HEK293 (cell line): Measurements from ENCODE around the gene B3GAT1.

ENCODE experiments used
- SP2 ChIP-seq: fragments of 450-650 bp; formaldehyde crosslinking; IDR thresholded peaks from 2 replicates; pipeline ENCODE4 v1.5.1; 2016; ENCODE audit warnings: missing biosample characterization, missing genetic modification characterization
- ZIC2 ChIP-seq: fragments of 450-650 bp; formaldehyde crosslinking; IDR thresholded peaks from 2 replicates; pipeline ENCODE4 v1.5.1; 2016; ENCODE audit warnings: missing biosample characterization, missing genetic modification characterization
- ZNF248 ChIP-seq: fragments of 450-650 bp; formaldehyde crosslinking; IDR thresholded peaks from 2 replicates; pipeline ENCODE4 v1.5.1; 2017; ENCODE audit warnings: missing biosample characterization, missing genetic modification characterization
- ZNF292 ChIP-seq: fragments of 450-650 bp; formaldehyde crosslinking; IDR thresholded peaks from 2 replicates; pipeline ENCODE4 v1.5.1; 2016; ENCODE audit warnings: low read depth, missing biosample characterization, missing genetic modification characterization, borderline replicate concordance
- ZNF473 ChIP-seq: fragments of 450-650 bp; formaldehyde crosslinking; IDR thresholded peaks from 2 replicates; pipeline ENCODE4 v1.5.1; 2017; ENCODE audit warnings: missing biosample characterization, missing genetic modification characterization
- ZNF555 ChIP-seq: fragments of 450-650 bp; formaldehyde crosslinking; conservative IDR thresholded peaks from 2 replicates; pipeline ENCODE4 v1.5.1; 2017; ENCODE audit warnings: missing biosample characterization, mild to moderate bottlenecking, missing genetic modification characterization, inconsistent platforms
- ZNF610 ChIP-seq: fragments of 450-650 bp; formaldehyde crosslinking; IDR thresholded peaks from 2 replicates; pipeline ENCODE4 v1.5.1; 2016; ENCODE audit warnings: missing biosample characterization, missing genetic modification characterization, borderline replicate concordance
- ZNF658 ChIP-seq: fragments of 450-650 bp; formaldehyde crosslinking; IDR thresholded peaks from 2 replicates; pipeline ENCODE4; 2016; ENCODE audit warnings: missing biosample characterization, missing genetic modification characterization
- TF ChIP-seq, protein P1 (sequence below): fragments of 450-650 bp; formaldehyde crosslinking; IDR thresholded peaks from 2 replicates; pipeline ENCODE4 v1.5.1; 2016; ENCODE audit warnings: missing biosample characterization, missing genetic modification characterization
- TF ChIP-seq, protein P2 (sequence below): fragments of 450-650 bp; formaldehyde crosslinking; IDR thresholded peaks from 2 replicates; pipeline ENCODE4 v1.5.1; 2016; ENCODE audit warnings: missing biosample characterization, missing genetic modification characterization
- TF ChIP-seq, protein P3 (sequence below): fragments of 450-650 bp; formaldehyde crosslinking; IDR thresholded peaks from 2 replicates; pipeline ENCODE4 v1.5.1; 2016; ENCODE audit warnings: missing biosample characterization, missing genetic modification characterization
- TF ChIP-seq, protein P4 (sequence below): fragments of 450-650 bp; IDR thresholded peaks from 2 replicates; pipeline ENCODE4 v1.5.1; 2018; ENCODE audit warnings: missing biosample characterization, missing genetic modification characterization
- TF ChIP-seq, protein P5 (sequence below): fragments of 450-650 bp; formaldehyde crosslinking; IDR thresholded peaks from 2 replicates; pipeline ENCODE4 v1.5.1; 2016; ENCODE audit warnings: missing biosample characterization, missing genetic modification characterization

DNA sequence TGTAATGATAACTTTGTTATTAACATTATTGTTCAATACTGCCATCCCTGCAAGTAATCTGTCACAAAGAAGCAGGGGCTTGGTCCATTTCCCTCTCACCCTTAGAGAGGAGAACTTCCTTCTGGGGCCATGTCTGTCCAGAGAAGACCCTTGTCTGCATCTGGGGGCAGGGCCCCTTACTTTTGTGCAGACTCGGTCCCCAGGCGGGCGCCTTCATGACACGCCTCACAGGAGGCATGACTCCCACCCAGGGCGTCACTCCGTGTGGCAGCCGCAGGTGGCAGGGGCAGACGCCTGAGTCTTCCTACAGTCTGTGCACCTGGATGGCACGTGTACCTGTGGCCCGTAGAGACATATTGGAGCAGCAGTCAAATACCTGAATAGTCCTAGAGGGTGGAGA, 21.8 kb upstream of the B3GAT1 start:
- TF ChIP-seq, protein P1, sequence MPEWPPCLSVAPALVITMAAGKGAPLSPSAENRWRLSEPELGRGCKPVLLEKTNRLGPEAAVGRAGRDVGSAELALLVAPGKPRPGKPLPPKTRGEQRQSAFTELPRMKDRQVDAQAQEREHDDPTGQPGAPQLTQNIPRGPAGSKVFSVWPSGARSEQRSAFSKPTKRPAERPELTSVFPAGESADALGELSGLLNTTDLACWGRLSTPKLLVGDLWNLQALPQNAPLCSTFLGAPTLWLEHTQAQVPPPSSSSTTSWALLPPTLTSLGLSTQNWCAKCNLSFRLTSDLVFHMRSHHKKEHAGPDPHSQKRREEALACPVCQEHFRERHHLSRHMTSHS (tag by site-specific recombination) = no peak
- TF ChIP-seq, protein P2, sequence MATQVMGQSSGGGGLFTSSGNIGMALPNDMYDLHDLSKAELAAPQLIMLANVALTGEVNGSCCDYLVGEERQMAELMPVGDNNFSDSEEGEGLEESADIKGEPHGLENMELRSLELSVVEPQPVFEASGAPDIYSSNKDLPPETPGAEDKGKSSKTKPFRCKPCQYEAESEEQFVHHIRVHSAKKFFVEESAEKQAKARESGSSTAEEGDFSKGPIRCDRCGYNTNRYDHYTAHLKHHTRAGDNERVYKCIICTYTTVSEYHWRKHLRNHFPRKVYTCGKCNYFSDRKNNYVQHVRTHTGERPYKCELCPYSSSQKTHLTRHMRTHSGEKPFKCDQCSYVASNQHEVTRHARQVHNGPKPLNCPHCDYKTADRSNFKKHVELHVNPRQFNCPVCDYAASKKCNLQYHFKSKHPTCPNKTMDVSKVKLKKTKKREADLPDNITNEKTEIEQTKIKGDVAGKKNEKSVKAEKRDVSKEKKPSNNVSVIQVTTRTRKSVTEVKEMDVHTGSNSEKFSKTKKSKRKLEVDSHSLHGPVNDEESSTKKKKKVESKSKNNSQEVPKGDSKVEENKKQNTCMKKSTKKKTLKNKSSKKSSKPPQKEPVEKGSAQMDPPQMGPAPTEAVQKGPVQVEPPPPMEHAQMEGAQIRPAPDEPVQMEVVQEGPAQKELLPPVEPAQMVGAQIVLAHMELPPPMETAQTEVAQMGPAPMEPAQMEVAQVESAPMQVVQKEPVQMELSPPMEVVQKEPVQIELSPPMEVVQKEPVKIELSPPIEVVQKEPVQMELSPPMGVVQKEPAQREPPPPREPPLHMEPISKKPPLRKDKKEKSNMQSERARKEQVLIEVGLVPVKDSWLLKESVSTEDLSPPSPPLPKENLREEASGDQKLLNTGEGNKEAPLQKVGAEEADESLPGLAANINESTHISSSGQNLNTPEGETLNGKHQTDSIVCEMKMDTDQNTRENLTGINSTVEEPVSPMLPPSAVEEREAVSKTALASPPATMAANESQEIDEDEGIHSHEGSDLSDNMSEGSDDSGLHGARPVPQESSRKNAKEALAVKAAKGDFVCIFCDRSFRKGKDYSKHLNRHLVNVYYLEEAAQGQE = no peak
- TF ChIP-seq, protein P3, sequence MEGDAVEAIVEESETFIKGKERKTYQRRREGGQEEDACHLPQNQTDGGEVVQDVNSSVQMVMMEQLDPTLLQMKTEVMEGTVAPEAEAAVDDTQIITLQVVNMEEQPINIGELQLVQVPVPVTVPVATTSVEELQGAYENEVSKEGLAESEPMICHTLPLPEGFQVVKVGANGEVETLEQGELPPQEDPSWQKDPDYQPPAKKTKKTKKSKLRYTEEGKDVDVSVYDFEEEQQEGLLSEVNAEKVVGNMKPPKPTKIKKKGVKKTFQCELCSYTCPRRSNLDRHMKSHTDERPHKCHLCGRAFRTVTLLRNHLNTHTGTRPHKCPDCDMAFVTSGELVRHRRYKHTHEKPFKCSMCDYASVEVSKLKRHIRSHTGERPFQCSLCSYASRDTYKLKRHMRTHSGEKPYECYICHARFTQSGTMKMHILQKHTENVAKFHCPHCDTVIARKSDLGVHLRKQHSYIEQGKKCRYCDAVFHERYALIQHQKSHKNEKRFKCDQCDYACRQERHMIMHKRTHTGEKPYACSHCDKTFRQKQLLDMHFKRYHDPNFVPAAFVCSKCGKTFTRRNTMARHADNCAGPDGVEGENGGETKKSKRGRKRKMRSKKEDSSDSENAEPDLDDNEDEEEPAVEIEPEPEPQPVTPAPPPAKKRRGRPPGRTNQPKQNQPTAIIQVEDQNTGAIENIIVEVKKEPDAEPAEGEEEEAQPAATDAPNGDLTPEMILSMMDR (tag by site-specific recombination) = no peak
- no peak for TF ChIP-seq ZNF292 (tag by site-specific recombination)
- TF ChIP-seq ZNF555 (tag by site-specific recombination) = no peak
- TF ChIP-seq ZNF473 (tag by site-specific recombination) = no peak
- no peak for TF ChIP-seq ZIC2
- TF ChIP-seq SP2 (tag by site-specific recombination) = no peak
- TF ChIP-seq, protein P4, sequence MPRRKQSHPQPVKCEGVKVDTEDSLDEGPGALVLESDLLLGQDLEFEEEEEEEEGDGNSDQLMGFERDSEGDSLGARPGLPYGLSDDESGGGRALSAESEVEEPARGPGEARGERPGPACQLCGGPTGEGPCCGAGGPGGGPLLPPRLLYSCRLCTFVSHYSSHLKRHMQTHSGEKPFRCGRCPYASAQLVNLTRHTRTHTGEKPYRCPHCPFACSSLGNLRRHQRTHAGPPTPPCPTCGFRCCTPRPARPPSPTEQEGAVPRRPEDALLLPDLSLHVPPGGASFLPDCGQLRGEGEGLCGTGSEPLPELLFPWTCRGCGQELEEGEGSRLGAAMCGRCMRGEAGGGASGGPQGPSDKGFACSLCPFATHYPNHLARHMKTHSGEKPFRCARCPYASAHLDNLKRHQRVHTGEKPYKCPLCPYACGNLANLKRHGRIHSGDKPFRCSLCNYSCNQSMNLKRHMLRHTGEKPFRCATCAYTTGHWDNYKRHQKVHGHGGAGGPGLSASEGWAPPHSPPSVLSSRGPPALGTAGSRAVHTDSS (tag by site-specific recombination) = no peak
- TF ChIP-seq ZNF610 = no peak
- no peak for TF ChIP-seq ZNF248
- TF ChIP-seq, protein P5, sequence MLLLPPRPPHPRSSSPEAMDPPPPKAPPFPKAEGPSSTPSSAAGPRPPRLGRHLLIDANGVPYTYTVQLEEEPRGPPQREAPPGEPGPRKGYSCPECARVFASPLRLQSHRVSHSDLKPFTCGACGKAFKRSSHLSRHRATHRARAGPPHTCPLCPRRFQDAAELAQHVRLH (tag by site-specific recombination) = no peak
- no peak for TF ChIP-seq ZNF658 (tag by site-specific recombination)
